GM13976 (cell line): ENCODE data around the gene OR7A10.

Experiments used
- DNase-seq: peaks from one replicate; pipeline ENCODE4 v3.0.0; 2012; ENCODE audit warnings: low spot score
- CTCF ChIP-seq: IDR thresholded peaks from 2 replicates; pipeline ENCODE4 v1.5.1; 2012; ENCODE audit warnings: borderline replicate concordance, mild to moderate bottlenecking; ENCODE audit not compliant: insufficient read depth; ENCODE audit errors: extremely low read depth, missing control alignments, control extremely low read depth
- in situ Hi-C: fragments of 300-500 bp; cut with MboI; formaldehyde crosslinking; loops from one replicate; pipeline ENCODE4 v1.12.0; 2022; ENCODE audit warnings: low sequenced_read_pairs, mixed read lengths, inconsistent platforms; ENCODE audit not compliant: unreplicated experiment

Gene OR7A10

GRCh38 chr19:14843578-14843977 lies 5.1 kb downstream of the OR7A10 start:
- TF ChIP-seq CTCF: no peak
- in situ Hi-C loops: no loop called here
- DNase-seq: no peak

- in situ Hi-C loops: no loop called here
- TF ChIP-seq CTCF: no peak
Observed at GRCh38 chr19:14843169-14843568, 5.6 kb downstream of the OR7A10 start.

GRCh38 chr19:14840206-14840605 lies 8.5 kb downstream of the OR7A10 start:
- DNase-seq: no peak
- in situ Hi-C loops: no loop called here
- no peak for TF ChIP-seq CTCF

More at GRCh38 chr19:14843169-14843568, 5.6 kb downstream of the OR7A10 start:
- no peak for DNase-seq

- no peak for DNase-seq
- in situ Hi-C loops: no loop called here
- TF ChIP-seq CTCF: no peak
Observed at GRCh38 chr19:14837391-14837790, 11.3 kb downstream of the OR7A10 start.

GRCh38 chr19:14835011-14835410 lies 13.7 kb downstream of the OR7A10 start, which contains the start of the genes OR7A5 and OR7C1:
TSS of gene OR7A5 (minus strand) at chr19:14835185. CDS start at chr19:14828241, 6,944 bp downstream.
TSS of gene OR7C1 (minus strand) at chr19:14835185. CDS start at chr19:14800136, 35,049 bp downstream.
- DNase-seq: no peak

GRCh38 chr19:14830702-14831101 lies 18.0 kb downstream of the OR7A10 start:
- no peak for TF ChIP-seq CTCF
- no peak for DNase-seq
- in situ Hi-C loops: no loop called here

More at GRCh38 chr19:14835011-14835410, 13.7 kb downstream of the OR7A10 start, which contains the start of the genes OR7A5 and OR7C1:
- in situ Hi-C loops: no loop called here
- no peak for TF ChIP-seq CTCF

GRCh38 chr19:14826006-14826405 lies 22.7 kb downstream of the OR7A10 start:
- no peak for DNase-seq
- in situ Hi-C loops: no loop called here
- no peak for TF ChIP-seq CTCF
